Activated CD4-positive, alpha-beta T cell treated with anti-CD3 and anti-CD28 coated beads, Interleukin-2, amount 10 ng/mL, durations not matched to agents 7 days and 5 days (primary cell): ENCODE results near the gene USF2. TPM values are rescaled to one million over a fixed set of nuclear protein-coding genes. Genes with fewer than 3 reads are reported as not detected.

Source experiments
- total RNA-seq, 2 experiments: library from RNA; stranded (reverse); gene quantifications; one replicate each; pipeline ENCODE4 v1.2.3, GENCODE V29; 2021

USF2 gene
- total RNA-seq, 2 experiments from 2014 or later: 150 to 162 TPM

Other genes with a start within 250 kb of the USF2 start
- gene SCN1B, start 238.5 kb upstream of the USF2 start, total RNA-seq: under 1 TPM; 0.50 to 0.97 TPM
- not detected for gene HPN, start 227.2 kb upstream of the USF2 start, total RNA-seq
- gene FXYD3, start 153.1 kb upstream of the USF2 start, total RNA-seq: not detected
- gene LGI4, start 133.9 kb upstream of the USF2 start, total RNA-seq: under 1 TPM; 0.37 to 0.40 TPM
- gene FXYD1, start 130.1 kb upstream of the USF2 start, total RNA-seq: 1 to 10 TPM; 1.0 to 1.8 TPM
- gene FXYD7, start 125.7 kb upstream of the USF2 start, total RNA-seq: 1 to 10 TPM; 4.5 to 5.0 TPM
- gene FXYD5, start 114.2 kb upstream of the USF2 start, total RNA-seq: 100 to 1,000 TPM; 455 to 524 TPM
- gene FAM187B, start 40.2 kb upstream of the USF2 start, total RNA-seq: not detected
- 1 to 10 TPM; 3.5 to 3.6 TPM for gene LSR, start 20.0 kb upstream of the USF2 start, total RNA-seq
- gene HAMP, start 13.6 kb downstream of the USF2 start, total RNA-seq: 1 to 10 TPM in 1 of 2 experiments, under 1 TPM in 1; 0.92 to 1.2 TPM
- not detected for gene MAG, start 23.2 kb downstream of the USF2 start, total RNA-seq
- under 1 TPM in 1 of 2 experiments, not detected in 1; 0.21 TPM for gene CD22, start 60.2 kb downstream of the USF2 start, total RNA-seq
- not detected for gene FFAR1, start 78.9 kb downstream of the USF2 start, total RNA-seq
- gene FFAR3, start 89.5 kb downstream of the USF2 start, total RNA-seq: not detected
- not detected for gene GPR42, start 102.1 kb downstream of the USF2 start, total RNA-seq
- gene FFAR2, start 179.3 kb downstream of the USF2 start, total RNA-seq: not detected
- gene KRTDAP, start 221.5 kb downstream of the USF2 start, total RNA-seq: not detected
- not detected for gene DMKN, start 244.7 kb downstream of the USF2 start, total RNA-seq